Glutamatergic neuron (in vitro differentiated cells): Measurements from ENCODE around the gene ARPP19. TPM values are rescaled to one million over a fixed set of nuclear protein-coding genes. Genes with fewer than 3 reads are reported as not detected.

Experiments used
- DNase-seq: peaks from one replicate; pipeline ENCODE4 v3.0.0; 2022
- H3K27ac Mint-ChIP-seq: one replicate; pipeline ENCODE4 v1.8.0; 2020; ENCODE audit warnings: mild to moderate bottlenecking, mixed read lengths, inconsistent platforms; ENCODE audit not compliant: unreplicated experiment
- H3K27me3 Mint-ChIP-seq: one replicate; pipeline ENCODE4 v1.8.0; 2020; ENCODE audit warnings: mild to moderate bottlenecking, moderate library complexity, mixed read lengths, inconsistent platforms; ENCODE audit not compliant: unreplicated experiment
- H3K36me3 Mint-ChIP-seq: one replicate; pipeline ENCODE4 v1.8.0; 2020; ENCODE audit warnings: mild to moderate bottlenecking, mixed read lengths, inconsistent platforms; ENCODE audit not compliant: unreplicated experiment
- H3K4me1 Mint-ChIP-seq: one replicate; pipeline ENCODE4 v1.8.0; 2020; ENCODE audit warnings: mild to moderate bottlenecking, low read depth, mixed read lengths, inconsistent platforms; ENCODE audit not compliant: unreplicated experiment
- H3K4me3 Mint-ChIP-seq: one replicate; pipeline ENCODE4 v1.8.0; 2020; ENCODE audit warnings: mild to moderate bottlenecking, mixed read lengths, inconsistent platforms; ENCODE audit not compliant: unreplicated experiment
- H3K9me3 Mint-ChIP-seq: one replicate; pipeline ENCODE4 v1.8.0; 2020; ENCODE audit warnings: mild to moderate bottlenecking, moderate library complexity, mixed read lengths, inconsistent platforms; ENCODE audit not compliant: unreplicated experiment
- total RNA-seq: library from RNA; stranded (reverse); fragmentation: NEBNext Ultra II Directional; extraction: Animal tissue kit (Norgen Biotek cat#: 25700); gene quantifications from one replicate; pipeline ENCODE4 v1.2.1, GENCODE V29; 2021; ENCODE audit not compliant: unreplicated experiment
- TF ChIP-seq, protein P1 (sequence below): fragments of 200-600 bp; sonication (generic); IDR thresholded peaks from one replicate; pipeline ENCODE4 v1.5.0; 2021; ENCODE audit not compliant: partially characterized antibody, unreplicated experiment

Gene ARPP19
- total RNA-seq, 1 donor from 2014 or later = 219 TPM

DNA sequence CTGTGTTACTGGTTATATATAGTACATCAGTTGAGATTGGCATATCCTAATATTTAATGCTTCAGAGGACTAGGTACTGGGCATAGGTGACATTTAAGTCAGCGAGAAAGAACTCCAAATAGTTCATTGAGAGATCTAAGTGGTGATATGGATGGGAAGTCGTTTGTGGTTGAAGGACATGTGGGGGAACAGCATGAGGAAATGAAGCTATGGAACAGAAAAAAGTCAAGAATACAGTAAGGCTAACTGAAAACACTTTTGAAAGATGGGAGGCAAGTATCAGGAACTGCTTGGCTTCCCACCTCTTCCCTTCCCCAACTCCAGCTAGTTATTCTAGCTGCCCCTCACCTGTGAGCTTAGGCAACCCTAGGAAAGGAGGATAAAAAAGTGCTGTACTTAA is 36.4 kb downstream of the ARPP19 start:
- H3K27me3 Mint-ChIP-seq = peaks cover 7% of the 10 kb centered on the region
- H3K4me1 Mint-ChIP-seq = peaks cover 9% of the 10 kb centered on the region
- H3K9me3 Mint-ChIP-seq = peaks cover 15% of the 10 kb centered on the region
- H3K4me3 Mint-ChIP-seq = no peak overlapping the region
- DNase-seq = no peak
- H3K36me3 Mint-ChIP-seq = no peaks in the 10 kb centered on the region
- H3K27ac Mint-ChIP-seq = no peak overlapping the region
- TF ChIP-seq, protein P1, sequence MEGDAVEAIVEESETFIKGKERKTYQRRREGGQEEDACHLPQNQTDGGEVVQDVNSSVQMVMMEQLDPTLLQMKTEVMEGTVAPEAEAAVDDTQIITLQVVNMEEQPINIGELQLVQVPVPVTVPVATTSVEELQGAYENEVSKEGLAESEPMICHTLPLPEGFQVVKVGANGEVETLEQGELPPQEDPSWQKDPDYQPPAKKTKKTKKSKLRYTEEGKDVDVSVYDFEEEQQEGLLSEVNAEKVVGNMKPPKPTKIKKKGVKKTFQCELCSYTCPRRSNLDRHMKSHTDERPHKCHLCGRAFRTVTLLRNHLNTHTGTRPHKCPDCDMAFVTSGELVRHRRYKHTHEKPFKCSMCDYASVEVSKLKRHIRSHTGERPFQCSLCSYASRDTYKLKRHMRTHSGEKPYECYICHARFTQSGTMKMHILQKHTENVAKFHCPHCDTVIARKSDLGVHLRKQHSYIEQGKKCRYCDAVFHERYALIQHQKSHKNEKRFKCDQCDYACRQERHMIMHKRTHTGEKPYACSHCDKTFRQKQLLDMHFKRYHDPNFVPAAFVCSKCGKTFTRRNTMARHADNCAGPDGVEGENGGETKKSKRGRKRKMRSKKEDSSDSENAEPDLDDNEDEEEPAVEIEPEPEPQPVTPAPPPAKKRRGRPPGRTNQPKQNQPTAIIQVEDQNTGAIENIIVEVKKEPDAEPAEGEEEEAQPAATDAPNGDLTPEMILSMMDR = no peak

DNA sequence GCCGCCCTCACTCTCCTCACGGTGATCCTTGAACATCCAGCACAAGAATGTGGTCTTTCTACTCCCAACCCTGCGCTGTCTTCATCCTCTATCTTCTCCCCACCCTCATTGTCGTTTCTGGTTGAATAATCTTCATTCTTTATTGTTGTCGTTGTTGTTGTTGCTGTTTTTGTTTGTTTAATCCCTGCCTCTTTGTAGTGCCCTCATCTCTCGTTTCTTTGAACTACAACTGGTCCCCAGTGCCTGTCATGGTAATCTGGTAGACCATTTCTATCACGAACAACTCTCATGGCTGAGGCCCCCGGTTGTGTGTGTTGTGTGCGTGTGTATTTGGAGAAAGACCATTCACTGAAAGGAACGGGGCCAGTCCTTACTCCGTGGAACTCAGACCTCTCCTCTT is 38.9 kb downstream of the ARPP19 start:
- DNase-seq = no peak
- TF ChIP-seq, protein P1 = no peak
- Mint-ChIP-seq H3K4me1 (peaks cover 12% of the 10 kb centered on the region), H3K27me3 (peaks cover 9% of the 10 kb centered on the region), H3K9me3 (peaks cover 15% of the 10 kb centered on the region), H3K36me3 (no peaks in the 10 kb centered on the region), H3K27ac (peak overlapping the region; percentile 73), H3K4me3 (peak overlapping the region; percentile 88)

DNA sequence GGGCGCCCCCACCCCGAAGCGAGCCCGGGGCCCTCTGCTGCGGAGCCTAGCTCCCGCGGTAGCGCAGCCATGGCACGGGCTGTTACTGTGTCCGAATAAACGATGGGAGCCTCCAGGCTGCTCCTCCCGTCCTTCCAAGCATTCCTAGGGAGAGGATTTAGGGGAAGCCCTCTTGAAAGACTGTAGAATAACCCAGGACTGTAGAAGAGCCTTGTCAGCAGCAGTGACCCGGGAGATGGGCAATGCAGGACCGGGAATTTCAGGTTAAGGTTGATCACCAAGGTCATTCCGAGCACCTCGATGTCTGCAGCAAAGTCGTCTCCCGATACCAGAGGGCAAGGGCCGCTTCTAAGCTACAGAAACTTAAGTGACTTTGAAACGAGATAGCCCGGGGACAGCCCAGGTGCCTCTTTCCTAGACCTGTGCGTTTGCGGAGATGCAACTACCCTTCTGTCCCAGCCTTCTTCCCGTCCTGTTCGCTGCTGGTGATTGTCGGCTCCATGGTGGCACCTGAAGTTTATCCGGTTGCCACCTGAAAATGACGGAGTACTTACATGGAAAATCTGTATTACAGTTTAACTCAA is 39.4 kb downstream of the ARPP19 start:
- Mint-ChIP-seq H3K9me3 (peaks cover 15% of the 10 kb centered on the region), H3K4me1 (peaks cover 12% of the 10 kb centered on the region), H3K4me3 (peak overlapping the region; percentile 88), H3K36me3 (no peaks in the 10 kb centered on the region), H3K27me3 (peaks cover 9% of the 10 kb centered on the region), H3K27ac (peak overlapping the region; percentile 78)
- TF ChIP-seq, protein P1 = no peak
- no peak for DNase-seq

DNA sequence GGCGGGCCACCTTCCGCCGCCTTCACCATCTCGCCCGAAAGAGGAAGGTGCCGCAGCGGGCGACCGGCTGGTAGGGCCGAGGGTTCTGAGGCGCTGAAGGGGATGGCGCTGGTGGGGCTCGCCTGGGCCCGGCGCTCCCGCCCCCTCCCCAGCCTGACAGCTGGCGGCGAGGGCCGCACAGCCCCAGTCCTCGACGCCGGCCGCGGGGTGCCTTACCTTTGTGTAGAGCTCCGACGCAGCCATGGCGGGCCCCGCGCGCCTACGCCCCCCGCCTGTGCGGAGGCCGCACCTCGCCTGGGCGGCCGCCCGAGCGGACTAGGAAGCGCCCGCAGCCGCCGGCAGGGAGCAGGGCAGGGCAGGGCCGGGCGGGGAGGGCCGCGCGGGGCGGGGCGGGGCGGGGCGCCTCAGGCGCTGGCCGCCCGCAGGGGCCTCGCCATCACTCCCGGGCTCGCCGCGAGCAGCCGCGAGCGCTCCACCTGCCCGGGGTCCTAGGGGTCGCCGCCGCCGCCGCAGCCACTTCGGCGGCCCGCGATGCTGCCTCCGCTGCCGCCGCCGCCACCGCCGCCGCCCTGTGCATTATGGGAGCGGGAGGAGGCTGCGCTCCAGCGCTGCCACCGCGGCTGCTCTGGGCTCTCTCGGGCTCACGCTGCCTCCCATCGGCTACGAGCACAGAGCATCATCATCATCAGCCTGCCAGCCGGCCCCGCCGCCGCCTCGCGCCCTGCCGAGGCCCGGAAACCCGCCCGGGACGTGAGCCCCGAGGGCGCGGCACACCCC is 40.1 kb downstream of the ARPP19 start, which contains the start of gene MYO5A:
TSS of gene MYO5A (minus strand) at position 317 of the 777 bp plus-strand sequence. CDS start at position 243, 74 bp downstream.
- Mint-ChIP-seq H3K27me3 (peaks cover 9% of the 10 kb centered on the region), H3K4me1 (peaks cover 12% of the 10 kb centered on the region), H3K4me3 (peak within 1 kb of the TSS; percentile 96), H3K36me3 (no peaks in the 10 kb centered on the region), H3K9me3 (peaks cover 15% of the 10 kb centered on the region), H3K27ac (peak within 1 kb of the TSS; percentile 93)
- TF ChIP-seq, protein P1 = no peak
- peak; percentile 85 for DNase-seq
